Measurements from ENCODE around the gene CORIN. TPM values are rescaled to one million over a fixed set of nuclear protein-coding genes. Genes with fewer than 3 reads are reported as not detected.

The CORIN gene
- total and polyA plus RNA-seq, 4 donors, result 0.02 to 0.23 (median 0.15) TPM

DNA sequence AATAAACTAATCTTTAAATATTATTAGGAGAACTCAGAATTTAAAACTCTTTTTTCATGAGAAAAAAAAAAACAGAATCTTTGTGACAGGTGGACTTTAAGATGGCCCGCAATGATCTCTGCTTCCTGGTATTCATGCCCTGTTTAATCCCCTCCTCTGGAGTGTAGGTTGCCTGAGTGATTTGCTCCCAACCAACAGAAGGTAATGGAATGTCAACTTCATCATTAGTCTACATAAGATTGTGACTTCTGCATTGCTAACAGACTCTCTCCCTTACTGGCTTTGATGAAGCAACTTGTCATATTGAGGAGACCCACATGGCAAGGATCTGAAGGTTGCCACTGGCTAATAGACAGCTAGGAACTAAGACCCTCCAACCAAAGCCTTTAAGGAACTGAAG lies 88.8 kb downstream of the CORIN start:
- DNase-seq (ENCODE audit: low spot score), result no peak
- Histone ChIP-seq H3K4me3 (ENCODE audit: low read depth in 1 of 3, low read length in 3 of 3) (no peak overlapping the region), H3K9ac (ENCODE audit: low read depth in 1 of 2, low read length in 2 of 2) (no peak overlapping the region), H3K9me3 (ENCODE audit: control insufficient read depth in 4 of 4, low read length in 3 of 4) (no peaks in the 10 kb centered on the region), H3K27me3 (ENCODE audit: control insufficient read depth in 4 of 4, insufficient read depth in 4 of 4, low read length in 3 of 4) (no peaks in the 10 kb centered on the region), H3K4me1 (ENCODE audit: control insufficient read depth in 4 of 4, insufficient read depth in 4 of 4, low read length in 3 of 4) (no peaks in the 10 kb centered on the region), H3K36me3 (ENCODE audit: control insufficient read depth in 4 of 4, insufficient read depth in 3 of 4, low read depth in 1 of 4, low read length in 3 of 4) (no peaks in the 10 kb centered on the region), H3K27ac (ENCODE audit: low read depth in 1 of 2, low read length in 2 of 2) (no peak overlapping the region)
- no peak for TF ChIP-seq FOXA2 (IDR thresholded peaks at IDR 0.05)
- no peak for TF ChIP-seq RAD21 (IDR thresholded peaks at IDR 0.05)
- TF ChIP-seq FOXA1 (IDR thresholded peaks at IDR 0.05), result no peak
- TF ChIP-seq RXRA (IDR thresholded peaks at IDR 0.05), result no peak
- no peak for TF ChIP-seq NR2F2 (IDR thresholded peaks at IDR 0.05)
- TF ChIP-seq, protein P1, sequence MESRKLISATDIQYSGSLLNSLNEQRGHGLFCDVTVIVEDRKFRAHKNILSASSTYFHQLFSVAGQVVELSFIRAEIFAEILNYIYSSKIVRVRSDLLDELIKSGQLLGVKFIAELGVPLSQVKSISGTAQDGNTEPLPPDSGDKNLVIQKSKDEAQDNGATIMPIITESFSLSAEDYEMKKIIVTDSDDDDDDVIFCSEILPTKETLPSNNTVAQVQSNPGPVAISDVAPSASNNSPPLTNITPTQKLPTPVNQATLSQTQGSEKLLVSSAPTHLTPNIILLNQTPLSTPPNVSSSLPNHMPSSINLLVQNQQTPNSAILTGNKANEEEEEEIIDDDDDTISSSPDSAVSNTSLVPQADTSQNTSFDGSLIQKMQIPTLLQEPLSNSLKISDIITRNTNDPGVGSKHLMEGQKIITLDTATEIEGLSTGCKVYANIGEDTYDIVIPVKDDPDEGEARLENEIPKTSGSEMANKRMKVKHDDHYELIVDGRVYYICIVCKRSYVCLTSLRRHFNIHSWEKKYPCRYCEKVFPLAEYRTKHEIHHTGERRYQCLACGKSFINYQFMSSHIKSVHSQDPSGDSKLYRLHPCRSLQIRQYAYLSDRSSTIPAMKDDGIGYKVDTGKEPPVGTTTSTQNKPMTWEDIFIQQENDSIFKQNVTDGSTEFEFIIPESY (IDR thresholded peaks at IDR 0.05), result no peak
- TF ChIP-seq, protein P2, sequence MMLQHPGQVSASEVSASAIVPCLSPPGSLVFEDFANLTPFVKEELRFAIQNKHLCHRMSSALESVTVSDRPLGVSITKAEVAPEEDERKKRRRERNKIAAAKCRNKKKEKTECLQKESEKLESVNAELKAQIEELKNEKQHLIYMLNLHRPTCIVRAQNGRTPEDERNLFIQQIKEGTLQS (IDR thresholded peaks at IDR 0.05), result no peak
- TF ChIP-seq SP1 (IDR thresholded peaks at IDR 0.05), result no peak
- no peak for TF ChIP-seq JUND (IDR thresholded peaks at IDR 0.05)
- TF ChIP-seq, protein P3, sequence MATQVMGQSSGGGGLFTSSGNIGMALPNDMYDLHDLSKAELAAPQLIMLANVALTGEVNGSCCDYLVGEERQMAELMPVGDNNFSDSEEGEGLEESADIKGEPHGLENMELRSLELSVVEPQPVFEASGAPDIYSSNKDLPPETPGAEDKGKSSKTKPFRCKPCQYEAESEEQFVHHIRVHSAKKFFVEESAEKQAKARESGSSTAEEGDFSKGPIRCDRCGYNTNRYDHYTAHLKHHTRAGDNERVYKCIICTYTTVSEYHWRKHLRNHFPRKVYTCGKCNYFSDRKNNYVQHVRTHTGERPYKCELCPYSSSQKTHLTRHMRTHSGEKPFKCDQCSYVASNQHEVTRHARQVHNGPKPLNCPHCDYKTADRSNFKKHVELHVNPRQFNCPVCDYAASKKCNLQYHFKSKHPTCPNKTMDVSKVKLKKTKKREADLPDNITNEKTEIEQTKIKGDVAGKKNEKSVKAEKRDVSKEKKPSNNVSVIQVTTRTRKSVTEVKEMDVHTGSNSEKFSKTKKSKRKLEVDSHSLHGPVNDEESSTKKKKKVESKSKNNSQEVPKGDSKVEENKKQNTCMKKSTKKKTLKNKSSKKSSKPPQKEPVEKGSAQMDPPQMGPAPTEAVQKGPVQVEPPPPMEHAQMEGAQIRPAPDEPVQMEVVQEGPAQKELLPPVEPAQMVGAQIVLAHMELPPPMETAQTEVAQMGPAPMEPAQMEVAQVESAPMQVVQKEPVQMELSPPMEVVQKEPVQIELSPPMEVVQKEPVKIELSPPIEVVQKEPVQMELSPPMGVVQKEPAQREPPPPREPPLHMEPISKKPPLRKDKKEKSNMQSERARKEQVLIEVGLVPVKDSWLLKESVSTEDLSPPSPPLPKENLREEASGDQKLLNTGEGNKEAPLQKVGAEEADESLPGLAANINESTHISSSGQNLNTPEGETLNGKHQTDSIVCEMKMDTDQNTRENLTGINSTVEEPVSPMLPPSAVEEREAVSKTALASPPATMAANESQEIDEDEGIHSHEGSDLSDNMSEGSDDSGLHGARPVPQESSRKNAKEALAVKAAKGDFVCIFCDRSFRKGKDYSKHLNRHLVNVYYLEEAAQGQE (IDR thresholded peaks at IDR 0.05), result no peak
- TF ChIP-seq, protein P4, sequence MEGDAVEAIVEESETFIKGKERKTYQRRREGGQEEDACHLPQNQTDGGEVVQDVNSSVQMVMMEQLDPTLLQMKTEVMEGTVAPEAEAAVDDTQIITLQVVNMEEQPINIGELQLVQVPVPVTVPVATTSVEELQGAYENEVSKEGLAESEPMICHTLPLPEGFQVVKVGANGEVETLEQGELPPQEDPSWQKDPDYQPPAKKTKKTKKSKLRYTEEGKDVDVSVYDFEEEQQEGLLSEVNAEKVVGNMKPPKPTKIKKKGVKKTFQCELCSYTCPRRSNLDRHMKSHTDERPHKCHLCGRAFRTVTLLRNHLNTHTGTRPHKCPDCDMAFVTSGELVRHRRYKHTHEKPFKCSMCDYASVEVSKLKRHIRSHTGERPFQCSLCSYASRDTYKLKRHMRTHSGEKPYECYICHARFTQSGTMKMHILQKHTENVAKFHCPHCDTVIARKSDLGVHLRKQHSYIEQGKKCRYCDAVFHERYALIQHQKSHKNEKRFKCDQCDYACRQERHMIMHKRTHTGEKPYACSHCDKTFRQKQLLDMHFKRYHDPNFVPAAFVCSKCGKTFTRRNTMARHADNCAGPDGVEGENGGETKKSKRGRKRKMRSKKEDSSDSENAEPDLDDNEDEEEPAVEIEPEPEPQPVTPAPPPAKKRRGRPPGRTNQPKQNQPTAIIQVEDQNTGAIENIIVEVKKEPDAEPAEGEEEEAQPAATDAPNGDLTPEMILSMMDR (IDR thresholded peaks at IDR 0.05; ENCODE audit: low read depth, low read length, missing input control), result no peak
- TF ChIP-seq, protein P5, sequence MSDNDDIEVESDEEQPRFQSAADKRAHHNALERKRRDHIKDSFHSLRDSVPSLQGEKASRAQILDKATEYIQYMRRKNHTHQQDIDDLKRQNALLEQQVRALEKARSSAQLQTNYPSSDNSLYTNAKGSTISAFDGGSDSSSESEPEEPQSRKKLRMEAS (IDR thresholded peaks at IDR 0.05), result no peak
- TF ChIP-seq TAF1 (conservative IDR thresholded peaks at IDR 0.05), result no peak
- no peak for TF ChIP-seq YY1 (IDR thresholded peaks at IDR 0.05)
- no peak for TF ChIP-seq HNF4A (conservative IDR thresholded peaks at IDR 0.05)
- TF ChIP-seq HNF4G (IDR thresholded peaks at IDR 0.05), result no peak
- WGBS, result 92% methylated on average over 1 of the region's 1 CpG

DNA sequence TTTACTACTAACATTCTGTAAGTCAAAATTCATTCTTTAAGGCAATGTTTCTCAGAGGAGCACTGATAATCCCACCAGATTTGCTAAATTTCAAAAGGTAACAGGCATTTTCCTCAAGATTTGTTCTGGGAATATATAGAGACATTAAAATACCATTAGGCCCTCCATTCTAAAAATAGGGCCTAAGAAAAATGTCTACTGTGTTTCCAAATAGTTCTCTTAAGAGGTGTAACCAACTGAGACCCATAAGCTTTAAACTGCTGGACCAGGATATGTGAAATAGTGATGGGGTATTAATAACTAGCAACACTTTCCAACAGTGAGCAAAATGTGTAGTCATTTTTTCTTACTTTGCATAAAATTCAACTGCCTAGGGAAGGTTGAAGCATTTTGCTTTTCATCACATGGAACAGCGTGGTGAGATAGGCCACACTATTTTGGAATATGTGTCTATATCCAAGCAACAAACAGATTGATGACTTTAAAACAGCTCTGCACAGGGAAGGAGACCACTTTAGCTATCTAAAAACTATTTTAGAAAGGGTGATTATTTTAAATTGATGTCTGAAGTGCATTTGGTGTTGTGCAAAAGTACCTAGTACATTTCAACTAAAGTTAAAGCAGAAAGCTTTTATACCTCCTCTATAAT lies 89.9 kb downstream of the CORIN start:
- H3K27me3 ChIP-seq (ENCODE audit: control insufficient read depth in 4 of 4, insufficient read depth in 4 of 4, low read length in 3 of 4), result no peaks in the 10 kb centered on the region
- no peak overlapping the region for H3K9ac ChIP-seq (ENCODE audit: low read depth in 1 of 2, low read length in 2 of 2)
- no peak overlapping the region for H3K4me3 ChIP-seq (ENCODE audit: low read depth in 1 of 3, low read length in 3 of 3)
- 96% methylated on average over 1 of the region's 1 CpG for WGBS
- no peaks in the 10 kb centered on the region for H3K4me1 ChIP-seq (ENCODE audit: control insufficient read depth in 4 of 4, insufficient read depth in 4 of 4, low read length in 3 of 4)
- H3K36me3 ChIP-seq (ENCODE audit: control insufficient read depth in 4 of 4, insufficient read depth in 3 of 4, low read depth in 1 of 4, low read length in 3 of 4), result no peaks in the 10 kb centered on the region
- peaks cover 0 to 3% (median 0%) of the 10 kb centered on the region in 4 donors for H3K9me3 ChIP-seq (ENCODE audit: control insufficient read depth in 4 of 4, low read length in 3 of 4)
- H3K27ac ChIP-seq (ENCODE audit: low read depth in 1 of 2, low read length in 2 of 2), result no peak overlapping the region
- no peak for DNase-seq (ENCODE audit: low spot score)
- TF ChIP-seq, protein P3 (IDR thresholded peaks at IDR 0.05), result no peak
- TF ChIP-seq EGR1 (IDR thresholded peaks at IDR 0.05; ENCODE audit: low read depth in 2 of 2) (no peak), SP1 (IDR thresholded peaks at IDR 0.05) (no peak), HNF4A (conservative IDR thresholded peaks at IDR 0.05) (no peak), JUND (IDR thresholded peaks at IDR 0.05) (no peak), RAD21 (IDR thresholded peaks at IDR 0.05) (no peak)
- TF ChIP-seq, protein P4 (IDR thresholded peaks at IDR 0.05; ENCODE audit: low read depth, low read length, missing input control), result no peak
- TF ChIP-seq, protein P5 (IDR thresholded peaks at IDR 0.05), result no peak
